ENCODE results near the gene CEP250.
A peak's percentile ranks its signal among the peaks of the same experiment; 100 is the strongest.

The CEP250 gene

DNA sequence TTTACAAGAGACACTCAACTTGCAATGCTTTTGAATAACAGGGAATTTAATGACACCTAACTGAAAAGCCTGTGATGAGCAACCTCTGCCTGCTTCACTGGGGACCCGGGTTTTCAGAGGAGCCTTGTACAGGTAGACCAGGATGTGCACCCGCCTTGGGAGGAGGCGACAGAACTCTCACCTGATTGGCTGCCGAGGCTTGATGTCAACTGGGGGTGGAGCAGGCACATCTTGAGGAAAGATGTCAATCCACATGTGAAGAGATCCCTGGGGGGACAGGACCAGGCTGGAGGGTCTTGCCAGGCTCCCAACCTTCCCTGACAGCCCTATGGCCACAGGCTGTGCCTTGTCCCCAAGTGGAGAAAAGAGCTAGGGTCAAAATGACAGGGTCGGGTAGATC, 106.3 kb downstream of the CEP250 start:
- no peak for FAIRE-seq
- TF ChIP-seq, protein P1, sequence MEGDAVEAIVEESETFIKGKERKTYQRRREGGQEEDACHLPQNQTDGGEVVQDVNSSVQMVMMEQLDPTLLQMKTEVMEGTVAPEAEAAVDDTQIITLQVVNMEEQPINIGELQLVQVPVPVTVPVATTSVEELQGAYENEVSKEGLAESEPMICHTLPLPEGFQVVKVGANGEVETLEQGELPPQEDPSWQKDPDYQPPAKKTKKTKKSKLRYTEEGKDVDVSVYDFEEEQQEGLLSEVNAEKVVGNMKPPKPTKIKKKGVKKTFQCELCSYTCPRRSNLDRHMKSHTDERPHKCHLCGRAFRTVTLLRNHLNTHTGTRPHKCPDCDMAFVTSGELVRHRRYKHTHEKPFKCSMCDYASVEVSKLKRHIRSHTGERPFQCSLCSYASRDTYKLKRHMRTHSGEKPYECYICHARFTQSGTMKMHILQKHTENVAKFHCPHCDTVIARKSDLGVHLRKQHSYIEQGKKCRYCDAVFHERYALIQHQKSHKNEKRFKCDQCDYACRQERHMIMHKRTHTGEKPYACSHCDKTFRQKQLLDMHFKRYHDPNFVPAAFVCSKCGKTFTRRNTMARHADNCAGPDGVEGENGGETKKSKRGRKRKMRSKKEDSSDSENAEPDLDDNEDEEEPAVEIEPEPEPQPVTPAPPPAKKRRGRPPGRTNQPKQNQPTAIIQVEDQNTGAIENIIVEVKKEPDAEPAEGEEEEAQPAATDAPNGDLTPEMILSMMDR (IDR thresholded peaks at IDR 0.05; ENCODE audit: insufficient read depth, missing control alignments): no peak
- DNase-seq (ENCODE audit: insufficient read length, low spot score): no peak

DNA sequence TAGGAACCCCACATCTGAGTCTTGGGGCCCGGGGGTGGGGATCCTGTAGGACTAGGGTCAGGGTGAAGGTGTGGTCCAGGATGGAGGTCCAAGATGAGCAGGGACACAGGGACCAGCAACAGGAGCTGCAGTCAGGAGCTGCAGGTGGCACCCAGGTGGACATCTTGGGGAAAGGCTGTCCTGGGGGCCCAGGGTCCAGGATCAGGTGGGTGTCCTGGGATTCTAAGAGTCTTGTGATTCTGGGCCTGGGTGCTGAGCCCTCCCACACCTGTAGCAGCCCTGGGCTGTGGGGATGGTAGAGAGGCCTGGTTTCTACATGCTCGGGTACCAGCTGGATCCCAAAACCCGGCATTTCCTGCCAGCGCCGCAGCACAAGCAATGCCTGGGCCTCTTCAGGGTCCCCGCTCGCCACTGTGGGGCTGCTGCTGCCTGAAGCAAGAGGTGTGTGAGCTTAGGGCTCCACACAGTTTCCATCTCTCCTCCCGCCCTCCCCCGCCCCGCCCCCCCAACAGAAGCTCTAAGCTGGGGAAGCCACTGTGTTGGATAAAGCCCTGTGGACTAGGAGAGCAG, 107.2 kb downstream of the CEP250 start:
- no peak for FAIRE-seq
- TF ChIP-seq, protein P1 (IDR thresholded peaks at IDR 0.05; ENCODE audit: insufficient read depth, missing control alignments): no peak
- DNase-seq (ENCODE audit: insufficient read length, low spot score): no peak

DNA sequence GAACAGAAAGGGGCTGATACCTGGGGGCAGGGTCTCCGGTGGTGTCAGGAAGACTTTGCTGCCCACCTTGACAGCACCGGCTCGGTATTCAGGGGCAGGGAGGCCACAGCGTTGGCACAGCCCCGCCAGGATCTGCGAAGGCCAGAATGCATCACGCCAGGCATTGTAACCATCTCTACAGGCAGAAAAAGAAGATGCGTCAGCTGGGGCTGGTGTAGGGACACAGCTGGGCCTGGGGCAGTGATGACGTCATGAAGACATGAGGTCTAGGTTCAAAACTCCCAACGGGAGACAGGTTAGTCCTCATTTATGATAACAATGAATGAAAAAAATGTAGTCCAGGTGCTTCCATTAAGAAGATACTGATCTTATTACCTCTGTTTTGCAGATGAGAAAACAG, 108.4 kb downstream of the CEP250 start:
- DNase-seq (ENCODE audit: insufficient read length, low spot score): no peak
- FAIRE-seq: no peak
- TF ChIP-seq, protein P1 (IDR thresholded peaks at IDR 0.05; ENCODE audit: insufficient read depth, missing control alignments): no peak

DNA sequence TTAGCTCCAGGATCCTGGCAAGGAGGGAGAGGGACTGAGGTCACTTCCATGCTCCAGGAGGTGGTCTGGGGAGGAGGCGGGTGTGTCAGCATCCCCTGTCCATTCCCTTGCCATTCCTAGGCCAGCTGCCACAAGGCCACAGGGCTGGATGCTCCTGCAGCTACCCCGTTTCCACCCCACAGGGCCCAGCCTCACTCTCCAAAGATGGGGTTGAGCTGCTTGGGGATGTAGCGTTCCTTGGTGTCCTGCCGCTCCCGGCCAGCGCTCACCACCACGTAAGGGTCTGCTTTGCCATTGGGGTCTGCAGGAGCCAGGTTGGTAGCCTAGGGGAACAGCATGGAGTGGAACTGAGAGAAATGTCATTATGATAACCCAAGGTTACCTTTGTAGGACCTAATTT, 109.5 kb downstream of the CEP250 start:
- FAIRE-seq: no peak
- TF ChIP-seq, protein P1 (IDR thresholded peaks at IDR 0.05; ENCODE audit: insufficient read depth, missing control alignments): no peak

DNA sequence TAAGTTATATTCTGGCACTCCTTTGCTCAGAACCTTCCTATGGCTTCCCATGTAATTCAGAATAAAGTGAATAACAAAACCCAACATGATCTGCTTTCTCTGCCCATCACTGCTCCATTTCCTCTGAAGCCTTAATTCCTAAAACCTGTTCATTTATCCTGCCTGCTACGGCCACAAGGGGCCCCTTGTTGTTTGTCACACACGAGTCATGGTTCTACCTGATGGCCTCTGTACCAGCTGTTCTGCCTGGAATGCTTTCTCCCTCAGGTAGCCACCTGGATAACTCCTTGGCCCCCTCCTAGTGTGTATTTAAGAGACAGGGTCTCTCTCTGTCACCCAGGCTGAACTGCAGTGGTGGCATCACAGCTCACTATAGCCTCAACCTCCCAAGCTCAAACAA, 113.2 kb downstream of the CEP250 start:
- DNase-seq (ENCODE audit: insufficient read length, low spot score) (no peak), FAIRE-seq (no peak)
- TF ChIP-seq, protein P1 (IDR thresholded peaks at IDR 0.05; ENCODE audit: insufficient read depth, missing control alignments): peak; percentile 21

More for the DNA sequence above, 109.5 kb downstream of the CEP250 start:
- peak; percentile 9 for DNase-seq (ENCODE audit: insufficient read length, low spot score)

Data from D721Med (cell line).